Neuronal stem cell (in vitro differentiated cells): Measurements from ENCODE around the gene RAB40C.

Source experiments
- DNase-seq: peaks from one replicate; pipeline ENCODE4 v3.0.0-alpha.2; 2013; ENCODE audit warnings: low spot score
- H2AFZ ChIP-seq: one replicate; pipeline ENCODE4 v1.6.1; 2013; ENCODE audit warnings: mild to moderate bottlenecking, low read length, inconsistent platforms
- H2AK5ac ChIP-seq: 2 replicates; pipeline ENCODE4 v1.6.1; 2013; ENCODE audit warnings: low read depth, mild to moderate bottlenecking, inconsistent platforms, low read length, moderate library complexity, mixed read lengths
- H2BK120ac ChIP-seq: 2 replicates; pipeline ENCODE4 v1.6.1; 2013; ENCODE audit warnings: low read depth, mild to moderate bottlenecking, inconsistent platforms, low read length, moderate library complexity, mixed read lengths
- H2BK12ac ChIP-seq: one replicate; pipeline ENCODE4 v1.6.1; 2013; ENCODE audit warnings: low read length, inconsistent platforms
- H2BK15ac ChIP-seq: 2 replicates; pipeline ENCODE4 v1.6.1; 2013; ENCODE audit warnings: mild to moderate bottlenecking, low read length, inconsistent platforms, mixed read lengths
- H2BK5ac ChIP-seq: one replicate; pipeline ENCODE4 v1.6.1; 2013; ENCODE audit warnings: inconsistent platforms, mild to moderate bottlenecking, low read length, moderate library complexity
- H3K14ac ChIP-seq: one replicate; pipeline ENCODE4 v1.6.1; 2013; ENCODE audit warnings: low read length, inconsistent platforms
- H3K18ac ChIP-seq: 2 replicates; pipeline ENCODE4 v1.6.1; 2013; ENCODE audit warnings: low read length, inconsistent platforms
- H3K23ac ChIP-seq: 2 replicates; pipeline ENCODE4 v1.6.1; 2013; ENCODE audit warnings: low read depth, mild to moderate bottlenecking, mixed read lengths, low read length, inconsistent platforms; ENCODE audit not compliant: poor library complexity
- H3K27ac ChIP-seq: replicated peaks from 3 replicates; pipeline ENCODE4 v1.5.1; 2013; ENCODE audit warnings: low read length, inconsistent platforms
- H3K27me3 ChIP-seq, 3 experiments: 2 replicates each; pipeline ENCODE4 v1.6.1; 2013; ENCODE audit warnings: low read length in 3 of 3, mild to moderate bottlenecking in 2 of 3, inconsistent platforms in 1 of 3, low read depth in 1 of 3, mixed read lengths in 1 of 3, moderate library complexity in 1 of 3; ENCODE audit not compliant: control insufficient read depth in 3 of 3, insufficient read depth in 3 of 3
- H3K36me3 ChIP-seq, 2 donors: replicated peaks in 1 of 2; 2 replicates each; pipeline ENCODE4 v1.6.1; 2013; ENCODE audit warnings: low read length in 2 of 2; ENCODE audit not compliant: control insufficient read depth in 2 of 2, insufficient read depth in 2 of 2
- H3K4ac ChIP-seq: 2 replicates; pipeline ENCODE4 v1.6.1; 2013; ENCODE audit warnings: inconsistent platforms, mild to moderate bottlenecking, low read length, moderate library complexity
- H3K4me1 ChIP-seq, 2 donors: 1 replicate in 1 of 2; 2 replicates in 1 of 2; pipeline ENCODE4 v1.6.1; 2013; ENCODE audit warnings: low read length in 2 of 2, low read depth in 1 of 2; ENCODE audit not compliant: control insufficient read depth in 2 of 2, insufficient read depth in 1 of 2
- H3K4me2 ChIP-seq: one replicate; pipeline ENCODE4 v1.6.1; 2013; ENCODE audit warnings: mild to moderate bottlenecking, low read length, inconsistent platforms; ENCODE audit not compliant: insufficient read depth, poor library complexity, severe bottlenecking
- H3K4me3 ChIP-seq, 2 donors: 2 replicates each; pipeline ENCODE4 v1.5.1; 2013; ENCODE audit warnings: low read length in 2 of 2, mild to moderate bottlenecking in 2 of 2, inconsistent platforms in 1 of 2, moderate library complexity in 1 of 2
- H3K79me1 ChIP-seq: one replicate; pipeline ENCODE4 v1.6.1; 2013; ENCODE audit warnings: low read depth, mild to moderate bottlenecking, inconsistent platforms, low read length, moderate library complexity
- H3K9ac ChIP-seq: one replicate; pipeline ENCODE4 v1.6.1; 2013; ENCODE audit warnings: mild to moderate bottlenecking, low read depth, low read length, inconsistent platforms; ENCODE audit not compliant: poor library complexity
- H3K9me3 ChIP-seq, 2 donors: replicated peaks in 1 of 2; 2 replicates each; pipeline versions ENCODE3 to v1.6.1; 2013; ENCODE audit warnings: low read length in 2 of 2, mild to moderate bottlenecking in 2 of 2, inconsistent platforms in 1 of 2, low read depth in 1 of 2, mixed read lengths in 1 of 2, moderate library complexity in 1 of 2; ENCODE audit not compliant: control insufficient read depth in 2 of 2, insufficient read depth in 1 of 2
- H4K8ac ChIP-seq: one replicate; pipeline ENCODE4 v1.6.1; 2013; ENCODE audit warnings: low read depth, mild to moderate bottlenecking, inconsistent platforms, low read length, moderate library complexity
- H4K91ac ChIP-seq: one replicate; pipeline ENCODE4 v1.6.1; 2013; ENCODE audit warnings: low read length, low read depth, mild to moderate bottlenecking, inconsistent platforms; ENCODE audit not compliant: poor library complexity
- WGBS, 2 donors: extraction: QIAGEN DNeasy Blood & Tissue Kit; methylation state at CpG; one replicate each; pipeline ENCODE4 v1.1.7; 2013; ENCODE audit warnings: missing lambda C conversion rate in 2 of 2, mixed read lengths in 1 of 2; ENCODE audit not compliant: insufficient read length in 2 of 2, insufficient replicate concordance in 1 of 2; ENCODE audit errors: extremely low coverage in 2 of 2; 5-methylcytosine and 5-hydroxymethylcytosine counted together

RAB40C gene

DNA sequence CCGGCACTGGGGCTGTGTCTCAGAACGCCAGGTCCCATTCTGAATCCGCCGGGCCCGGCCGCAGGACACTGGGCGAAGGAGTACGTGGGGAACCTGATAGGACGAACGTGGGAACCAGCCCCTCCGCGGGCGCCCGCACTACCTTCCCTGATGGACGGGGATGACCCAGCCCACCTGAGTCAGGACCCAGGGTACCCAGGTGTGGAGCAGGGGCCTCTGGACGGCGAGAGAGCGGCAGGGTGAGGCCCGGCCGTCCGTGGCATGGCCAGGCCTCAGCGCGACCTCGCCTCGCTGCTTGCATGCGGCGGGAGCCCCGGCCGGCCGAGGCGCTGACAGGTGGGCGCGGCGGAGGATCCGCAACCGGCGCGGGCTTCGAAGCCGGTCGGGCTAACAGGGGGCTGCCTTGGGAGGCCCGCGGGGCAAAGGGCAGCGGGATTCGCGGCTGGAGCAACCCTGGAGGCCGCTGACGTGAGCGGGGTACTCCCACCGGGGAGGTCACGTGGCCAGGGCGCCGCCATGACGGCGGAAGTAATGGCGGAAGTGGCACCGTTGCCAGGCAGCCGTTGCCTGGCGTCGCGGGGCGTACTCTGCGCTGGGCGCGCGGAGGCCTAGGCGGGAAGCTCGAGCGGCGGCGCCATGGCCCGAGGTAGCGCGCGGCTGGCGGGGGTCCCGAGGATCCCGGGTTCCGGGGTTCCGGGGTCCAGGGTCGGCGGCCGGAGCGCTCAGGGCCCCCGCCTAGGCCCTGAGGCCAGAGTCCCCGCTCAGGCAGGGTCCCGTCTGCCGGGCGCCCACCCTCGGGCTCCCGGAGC lies 59.1 kb downstream of the RAB40C start, which contains the start of gene WDR90:
Gene WDR90, plus strand, starts transcription at position 585 of the 809 bp plus-strand sequence. Its CDS starts 52 bp downstream, at position 637.
- H3K4ac ChIP-seq, result peak within 1 kb of the TSS; percentile 11
- H3K27me3 ChIP-seq, result no peaks in the 10 kb centered on the region
- no peak within 1 kb of the TSS for H4K91ac ChIP-seq
- peak within 1 kb of the TSS; percentile 89 for H3K14ac ChIP-seq
- H3K27ac ChIP-seq, result peak within 1 kb of the TSS; percentile 58
- H2BK5ac ChIP-seq, result peak within 1 kb of the TSS; percentile 96
- H2BK15ac ChIP-seq, result peak within 1 kb of the TSS; percentile 92
- H2AFZ ChIP-seq, result peak within 1 kb of the TSS; percentile 69
- peak; percentile 86 for DNase-seq
- H3K18ac ChIP-seq, result peak within 1 kb of the TSS; percentile 97
- peak within 1 kb of the TSS; percentile 80 to 89 for H3K4me3 ChIP-seq
- peaks cover 15% of the 10 kb centered on the region for H3K79me1 ChIP-seq
- peak within 1 kb of the TSS; percentile 73 for H2BK12ac ChIP-seq
- peak within 1 kb of the TSS; percentile 98 for H3K9ac ChIP-seq
- H3K23ac ChIP-seq, result peak within 1 kb of the TSS; percentile 95
- no peak within 1 kb of the TSS for H4K8ac ChIP-seq
- peak within 1 kb of the TSS; percentile 79 for H2AK5ac ChIP-seq
- no peaks in the 10 kb centered on the region for H3K9me3 ChIP-seq
- no CpG with 5 or more reads among the region's 91 CpGs for WGBS, 2 donors
- peaks cover 9 to 16% of the 10 kb centered on the region in 2 donors for H3K4me1 ChIP-seq
- peak within 1 kb of the TSS; percentile 76 for H2BK120ac ChIP-seq
- peaks cover 2 to 28% of the 10 kb centered on the region in 2 donors for H3K36me3 ChIP-seq
- H3K4me2 ChIP-seq, result peak within 1 kb of the TSS; percentile 83

DNA sequence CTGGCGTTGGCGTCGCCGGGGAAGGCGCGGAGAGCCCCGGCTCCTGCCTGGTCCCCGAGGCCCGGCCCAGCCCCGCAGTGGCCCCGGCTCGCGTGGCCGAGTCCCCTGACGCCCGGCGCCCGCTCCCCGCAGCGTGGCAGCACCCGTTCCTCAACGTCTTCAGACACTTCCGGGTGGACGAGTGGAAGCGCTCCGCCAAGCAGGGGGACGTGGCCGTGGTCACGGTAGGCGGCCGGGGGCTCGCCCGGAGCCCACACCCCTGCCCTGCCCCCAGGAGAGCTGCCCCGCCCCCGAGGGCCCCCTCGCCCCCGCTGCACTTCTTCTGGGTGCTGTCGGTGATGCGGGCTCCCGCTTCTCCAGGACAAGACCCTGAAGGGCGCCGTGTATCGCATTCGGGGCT lies 59.8 kb downstream of the RAB40C start:
- no peak overlapping the region for H4K91ac ChIP-seq
- no peak overlapping the region for H2AK5ac ChIP-seq
- H3K36me3 ChIP-seq, result peaks cover 2 to 30% of the 10 kb centered on the region in 2 donors
- no peak overlapping the region for H3K14ac ChIP-seq
- no CpG with 5 or more reads among the region's 44 CpGs for WGBS, 2 donors
- H3K4me2 ChIP-seq, result peak overlapping the region; percentile 77
- peak overlapping the region; percentile 80 to 89 for H3K4me3 ChIP-seq
- no peaks in the 10 kb centered on the region for H3K27me3 ChIP-seq
- H3K4me1 ChIP-seq, result peaks cover 9 to 16% of the 10 kb centered on the region in 2 donors
- H3K9ac ChIP-seq, result peak overlapping the region; percentile 70
- H2BK12ac ChIP-seq, result no peak overlapping the region
- H2BK15ac ChIP-seq, result no peak overlapping the region
- DNase-seq, result no peak
- peak overlapping the region; percentile 93 for H3K23ac ChIP-seq
- no peak overlapping the region for H3K27ac ChIP-seq
- H2AFZ ChIP-seq, result peak overlapping the region; percentile 69
- H4K8ac ChIP-seq, result no peak overlapping the region
- no peak overlapping the region for H2BK5ac ChIP-seq
- H3K79me1 ChIP-seq, result peaks cover 15% of the 10 kb centered on the region
- no peak overlapping the region for H3K4ac ChIP-seq
- no peak overlapping the region for H2BK120ac ChIP-seq
- no peaks in the 10 kb centered on the region for H3K9me3 ChIP-seq
- peak overlapping the region; percentile 76 for H3K18ac ChIP-seq

DNA sequence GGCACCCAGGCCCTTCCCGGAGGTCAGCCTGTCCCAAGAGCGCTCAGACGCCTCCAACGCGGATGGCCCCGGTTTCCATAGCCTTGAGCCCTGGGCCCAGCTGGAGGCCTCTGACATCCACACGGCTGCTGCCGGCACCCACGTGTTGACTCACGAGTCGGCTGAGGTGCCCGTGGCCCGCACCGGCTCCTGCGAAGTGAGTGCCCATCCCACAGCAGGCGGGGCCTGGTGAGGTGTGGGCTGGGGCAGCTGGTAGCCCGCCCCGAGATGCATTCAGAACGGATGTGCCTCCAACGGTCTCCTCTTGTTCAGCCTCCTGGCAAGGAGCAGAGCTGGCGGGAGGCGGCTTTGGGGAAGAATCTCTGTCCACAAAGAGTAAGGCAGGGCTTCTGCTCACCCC lies 62.0 kb downstream of the RAB40C start:
- no peak overlapping the region for H3K18ac ChIP-seq
- H3K4me2 ChIP-seq, result no peak overlapping the region
- H2AFZ ChIP-seq, result no peak overlapping the region
- no peak overlapping the region for H3K27ac ChIP-seq
- no peak overlapping the region for H4K91ac ChIP-seq
- no peak for DNase-seq
- WGBS, 2 donors, result no CpG with 5 or more reads among the region's 22 CpGs
- H3K4me3 ChIP-seq, result no peak overlapping the region
- no peak overlapping the region for H2BK12ac ChIP-seq
- H2AK5ac ChIP-seq, result no peak overlapping the region
- H3K79me1 ChIP-seq, result peaks cover 12% of the 10 kb centered on the region
- H3K9ac ChIP-seq, result no peak overlapping the region
- H3K36me3 ChIP-seq, result peaks cover 5 to 49% of the 10 kb centered on the region in 2 donors
- no peak overlapping the region for H4K8ac ChIP-seq
- H3K4ac ChIP-seq, result no peak overlapping the region
- H3K14ac ChIP-seq, result no peak overlapping the region
- H3K4me1 ChIP-seq, result peaks cover 9 to 16% of the 10 kb centered on the region in 2 donors
- no peaks in the 10 kb centered on the region for H3K27me3 ChIP-seq
- H2BK5ac ChIP-seq, result no peak overlapping the region
- H3K9me3 ChIP-seq, result no peaks in the 10 kb centered on the region
- H3K23ac ChIP-seq, result no peak overlapping the region
- H2BK120ac ChIP-seq, result no peak overlapping the region
- no peak overlapping the region for H2BK15ac ChIP-seq
